ENCODE data around the gene DCT. TPM values are rescaled to one million over a fixed set of nuclear protein-coding genes. Genes with fewer than 3 reads are reported as not detected.

Gene DCT
- total RNA-seq, 1 donor from 2014 or later = not detected

GRCh38 chr13:94413598-94413944 lies 65.9 kb downstream of the DCT start:
- H3K9me3 ChIP-seq = no peaks in the 10 kb centered on the region
- intact Hi-C loops (cut with DNase I) = no loop called here
- H3K27ac ChIP-seq = no peak overlapping the region
- H3K4me1 ChIP-seq = no peaks in the 10 kb centered on the region
- TF ChIP-seq CTCF (IDR thresholded peaks at IDR 0.05) = no peak
- H3K4me3 ChIP-seq = no peak overlapping the region
- no peaks in the 10 kb centered on the region for H3K36me3 ChIP-seq
- no peak for DNase-seq (ENCODE audit: low spot score in 2 of 2)
- H3K27me3 ChIP-seq = no peaks in the 10 kb centered on the region

GRCh38 chr13:94412870-94413597 lies 66.4 kb downstream of the DCT start:
- Histone ChIP-seq H3K36me3 (no peaks in the 10 kb centered on the region), H3K4me3 (no peak overlapping the region), H3K27me3 (no peaks in the 10 kb centered on the region), H3K9me3 (no peaks in the 10 kb centered on the region), H3K27ac (no peak overlapping the region), H3K4me1 (no peaks in the 10 kb centered on the region)
- no peak for TF ChIP-seq CTCF (IDR thresholded peaks at IDR 0.05)
- intact Hi-C loops (cut with DNase I) = no loop called here
- DNase-seq (ENCODE audit: low spot score in 2 of 2) = no peak

- DNase-seq (ENCODE audit: low spot score in 2 of 2) = no peak
- H3K27me3 ChIP-seq = no peaks in the 10 kb centered on the region
- no peaks in the 10 kb centered on the region for H3K9me3 ChIP-seq
- intact Hi-C loops (cut with DNase I) = no loop called here
- H3K27ac ChIP-seq = no peak overlapping the region
- no peaks in the 10 kb centered on the region for H3K36me3 ChIP-seq
- H3K4me3 ChIP-seq = no peak overlapping the region
- no peak for TF ChIP-seq CTCF (IDR thresholded peaks at IDR 0.05)
- H3K4me1 ChIP-seq = no peaks in the 10 kb centered on the region
Observed at GRCh38 chr13:94411747-94412146, 67.7 kb downstream of the DCT start.

GRCh38 chr13:94408314-94409036 lies 71.0 kb downstream of the DCT start:
- Histone ChIP-seq H3K4me3 (no peak overlapping the region), H3K9me3 (no peaks in the 10 kb centered on the region), H3K27me3 (no peaks in the 10 kb centered on the region), H3K36me3 (no peaks in the 10 kb centered on the region), H3K4me1 (no peaks in the 10 kb centered on the region), H3K27ac (no peak overlapping the region)
- DNase-seq (ENCODE audit: low spot score in 2 of 2) = no peak
- intact Hi-C loops (cut with DNase I) = no loop called here
- TF ChIP-seq CTCF (IDR thresholded peaks at IDR 0.05) = no peak

GRCh38 chr13:94400874-94401273 lies 78.6 kb downstream of the DCT start:
- no peak for TF ChIP-seq CTCF (IDR thresholded peaks at IDR 0.05)
- Histone ChIP-seq H3K27ac (no peak overlapping the region), H3K9me3 (no peaks in the 10 kb centered on the region), H3K4me3 (no peak overlapping the region), H3K36me3 (peaks cover 0 to 3% of the 10 kb centered on the region in 2 donors), H3K4me1 (no peaks in the 10 kb centered on the region), H3K27me3 (no peaks in the 10 kb centered on the region)
- intact Hi-C loops (cut with DNase I) = no loop called here
- DNase-seq (ENCODE audit: low spot score in 2 of 2) = no peak

Data from ascending aorta (tissue), 2 donors.